ENCODE data around the gene CACNA1F.

DNA sequence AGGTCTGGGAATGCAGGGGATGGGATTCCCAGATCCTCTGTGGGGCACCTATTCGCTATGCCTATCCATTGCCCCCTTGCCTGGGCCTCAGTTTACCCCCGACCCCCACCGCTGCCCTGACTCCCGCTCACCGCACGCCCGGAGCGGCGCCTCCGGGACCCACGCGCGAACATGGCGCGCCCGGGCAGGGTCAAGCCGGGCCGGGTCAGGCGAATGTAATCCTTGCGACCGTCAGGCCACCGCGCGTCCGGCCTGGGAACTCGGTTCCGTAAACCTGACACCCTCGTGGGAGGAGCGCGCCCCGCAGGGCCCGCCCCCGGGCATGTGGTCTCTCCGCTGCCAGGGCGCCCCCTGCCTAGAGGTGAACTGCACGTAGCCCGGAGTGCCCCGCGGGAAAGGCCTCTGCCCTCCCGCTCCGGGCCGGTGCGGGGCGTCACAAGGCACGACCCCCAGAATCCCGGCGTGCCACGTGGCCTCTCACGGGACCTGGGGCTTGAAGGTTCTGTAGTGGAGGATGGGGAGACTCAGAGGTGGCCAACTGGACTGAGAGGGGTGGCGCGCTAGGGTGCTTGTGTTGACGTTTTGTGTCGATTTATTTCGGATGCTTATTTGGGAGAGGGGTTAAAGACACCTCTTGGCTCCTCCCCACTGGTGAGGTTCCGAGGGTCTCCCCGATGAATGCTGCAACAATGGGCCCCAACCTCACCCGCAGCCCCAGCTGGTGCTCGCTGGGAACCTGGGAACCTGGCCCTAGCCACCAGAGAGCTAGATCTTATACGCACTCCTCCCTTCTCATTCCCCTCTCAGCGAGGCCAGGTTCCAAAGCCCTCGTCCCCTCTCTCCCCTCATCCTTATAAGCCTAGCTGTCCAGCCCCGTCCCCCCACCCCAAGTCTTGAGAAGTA is 46.8 kb downstream of the CACNA1F start, which contains the start of gene PRICKLE3:
- TF ChIP-seq, protein P1, sequence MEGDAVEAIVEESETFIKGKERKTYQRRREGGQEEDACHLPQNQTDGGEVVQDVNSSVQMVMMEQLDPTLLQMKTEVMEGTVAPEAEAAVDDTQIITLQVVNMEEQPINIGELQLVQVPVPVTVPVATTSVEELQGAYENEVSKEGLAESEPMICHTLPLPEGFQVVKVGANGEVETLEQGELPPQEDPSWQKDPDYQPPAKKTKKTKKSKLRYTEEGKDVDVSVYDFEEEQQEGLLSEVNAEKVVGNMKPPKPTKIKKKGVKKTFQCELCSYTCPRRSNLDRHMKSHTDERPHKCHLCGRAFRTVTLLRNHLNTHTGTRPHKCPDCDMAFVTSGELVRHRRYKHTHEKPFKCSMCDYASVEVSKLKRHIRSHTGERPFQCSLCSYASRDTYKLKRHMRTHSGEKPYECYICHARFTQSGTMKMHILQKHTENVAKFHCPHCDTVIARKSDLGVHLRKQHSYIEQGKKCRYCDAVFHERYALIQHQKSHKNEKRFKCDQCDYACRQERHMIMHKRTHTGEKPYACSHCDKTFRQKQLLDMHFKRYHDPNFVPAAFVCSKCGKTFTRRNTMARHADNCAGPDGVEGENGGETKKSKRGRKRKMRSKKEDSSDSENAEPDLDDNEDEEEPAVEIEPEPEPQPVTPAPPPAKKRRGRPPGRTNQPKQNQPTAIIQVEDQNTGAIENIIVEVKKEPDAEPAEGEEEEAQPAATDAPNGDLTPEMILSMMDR (conservative IDR thresholded peaks at IDR 0.05; ENCODE audit: low read depth, low read length), result peak; percentile 62
- no peak for TF ChIP-seq EZH2 (IDR thresholded peaks at IDR 0.05; ENCODE audit: low read length, unreplicated experiment)
